ENCODE results near the gene PAK4.

The PAK4 gene

GRCh38 chr19:39173502-39173991, 48.0 kb downstream of the PAK4 start:
- H3K9ac ChIP-seq (ENCODE audit: insufficient read length, low read depth), result no peak overlapping the region
- no peaks in the 10 kb centered on the region for H3K9me3 ChIP-seq (ENCODE audit: insufficient read depth, low read length)
- H3K36me3 ChIP-seq (ENCODE audit: insufficient read depth, insufficient read length, low read length), result peaks cover 63% of the 10 kb centered on the region
- no peak overlapping the region for H3K4me3 ChIP-seq (ENCODE audit: insufficient read length, low read depth)
- TF ChIP-seq SUZ12 (IDR thresholded peaks at IDR 0.05; ENCODE audit: extremely low read depth, insufficient read depth, insufficient read length) (no peak), ZNF274 (IDR thresholded peaks at IDR 0.05; ENCODE audit: low read depth, low read length) (no peak), YY1 (IDR thresholded peaks at IDR 0.05; ENCODE audit: insufficient read depth, insufficient read length) (no peak)
- no peak for DNase-seq (ENCODE audit: low read depth, low spot score)
- H3K27me3 ChIP-seq (ENCODE audit: insufficient read depth, insufficient read length), result no peaks in the 10 kb centered on the region
- peaks cover 3% of the 10 kb centered on the region for H3K4me1 ChIP-seq (ENCODE audit: insufficient read depth, insufficient read length)

- Histone ChIP-seq H3K9ac (ENCODE audit: insufficient read length, low read depth) (no peak overlapping the region), H3K4me3 (ENCODE audit: insufficient read length, low read depth) (no peak overlapping the region), H3K36me3 (ENCODE audit: insufficient read depth, insufficient read length, low read length) (peaks cover 68% of the 10 kb centered on the region), H3K27me3 (ENCODE audit: insufficient read depth, insufficient read length) (no peaks in the 10 kb centered on the region), H3K9me3 (ENCODE audit: insufficient read depth, low read length) (no peaks in the 10 kb centered on the region), H3K4me1 (ENCODE audit: insufficient read depth, insufficient read length) (peaks cover 3% of the 10 kb centered on the region)
- no peak for DNase-seq (ENCODE audit: low read depth, low spot score)
- TF ChIP-seq ZNF274 (IDR thresholded peaks at IDR 0.05; ENCODE audit: low read depth, low read length), result no peak
- TF ChIP-seq YY1 (IDR thresholded peaks at IDR 0.05; ENCODE audit: insufficient read depth, insufficient read length), result no peak
- no peak for TF ChIP-seq SUZ12 (IDR thresholded peaks at IDR 0.05; ENCODE audit: extremely low read depth, insufficient read depth, insufficient read length)
These were observed 48.6 kb downstream of the PAK4 start for GRCh38 chr19:39174142-39174541.

- DNase-seq (ENCODE audit: low read depth, low spot score), result no peak
- Histone ChIP-seq H3K9me3 (ENCODE audit: insufficient read depth, low read length) (no peaks in the 10 kb centered on the region), H3K9ac (ENCODE audit: insufficient read length, low read depth) (no peak overlapping the region), H3K36me3 (ENCODE audit: insufficient read depth, insufficient read length, low read length) (peaks cover 71% of the 10 kb centered on the region), H3K4me3 (ENCODE audit: insufficient read length, low read depth) (no peak overlapping the region), H3K4me1 (ENCODE audit: insufficient read depth, insufficient read length) (peaks cover 3% of the 10 kb centered on the region), H3K27me3 (ENCODE audit: insufficient read depth, insufficient read length) (no peaks in the 10 kb centered on the region)
- no peak for TF ChIP-seq YY1 (IDR thresholded peaks at IDR 0.05; ENCODE audit: insufficient read depth, insufficient read length)
- no peak for TF ChIP-seq ZNF274 (IDR thresholded peaks at IDR 0.05; ENCODE audit: low read depth, low read length)
- no peak for TF ChIP-seq SUZ12 (IDR thresholded peaks at IDR 0.05; ENCODE audit: extremely low read depth, insufficient read depth, insufficient read length)
These were observed 49.3 kb downstream of the PAK4 start for GRCh38 chr19:39174558-39175544.

GRCh38 chr19:39175564-39175963, 50.0 kb downstream of the PAK4 start:
- H3K9ac ChIP-seq (ENCODE audit: insufficient read length, low read depth), result no peak overlapping the region
- no peak for DNase-seq (ENCODE audit: low read depth, low spot score)
- H3K4me1 ChIP-seq (ENCODE audit: insufficient read depth, insufficient read length), result peaks cover 3% of the 10 kb centered on the region
- peaks cover 68% of the 10 kb centered on the region for H3K36me3 ChIP-seq (ENCODE audit: insufficient read depth, insufficient read length, low read length)
- H3K4me3 ChIP-seq (ENCODE audit: insufficient read length, low read depth), result no peak overlapping the region
- no peaks in the 10 kb centered on the region for H3K9me3 ChIP-seq (ENCODE audit: insufficient read depth, low read length)
- H3K27me3 ChIP-seq (ENCODE audit: insufficient read depth, insufficient read length), result no peaks in the 10 kb centered on the region
- TF ChIP-seq SUZ12 (IDR thresholded peaks at IDR 0.05; ENCODE audit: extremely low read depth, insufficient read depth, insufficient read length) (no peak), YY1 (IDR thresholded peaks at IDR 0.05; ENCODE audit: insufficient read depth, insufficient read length) (no peak), ZNF274 (IDR thresholded peaks at IDR 0.05; ENCODE audit: low read depth, low read length) (no peak)

GRCh38 chr19:39177110-39177699, 51.6 kb downstream of the PAK4 start:
- DNase-seq (ENCODE audit: low read depth, low spot score), result no peak
- Histone ChIP-seq H3K36me3 (ENCODE audit: insufficient read depth, insufficient read length, low read length) (peaks cover 71% of the 10 kb centered on the region), H3K4me1 (ENCODE audit: insufficient read depth, insufficient read length) (peaks cover 3% of the 10 kb centered on the region), H3K9me3 (ENCODE audit: insufficient read depth, low read length) (no peaks in the 10 kb centered on the region), H3K4me3 (ENCODE audit: insufficient read length, low read depth) (no peak overlapping the region), H3K9ac (ENCODE audit: insufficient read length, low read depth) (no peak overlapping the region), H3K27me3 (ENCODE audit: insufficient read depth, insufficient read length) (no peaks in the 10 kb centered on the region)
- no peak for TF ChIP-seq YY1 (IDR thresholded peaks at IDR 0.05; ENCODE audit: insufficient read depth, insufficient read length)
- TF ChIP-seq ZNF274 (IDR thresholded peaks at IDR 0.05; ENCODE audit: low read depth, low read length), result no peak
- no peak for TF ChIP-seq SUZ12 (IDR thresholded peaks at IDR 0.05; ENCODE audit: extremely low read depth, insufficient read depth, insufficient read length)

GRCh38 chr19:39177736-39178135, 52.1 kb downstream of the PAK4 start:
- H3K4me1 ChIP-seq (ENCODE audit: insufficient read depth, insufficient read length), result peaks cover under 1% of the 10 kb centered on the region
- TF ChIP-seq ZNF274 (IDR thresholded peaks at IDR 0.05; ENCODE audit: low read depth, low read length) (no peak), SUZ12 (IDR thresholded peaks at IDR 0.05; ENCODE audit: extremely low read depth, insufficient read depth, insufficient read length) (no peak), YY1 (IDR thresholded peaks at IDR 0.05; ENCODE audit: insufficient read depth, insufficient read length) (no peak)
- peaks cover 65% of the 10 kb centered on the region for H3K36me3 ChIP-seq (ENCODE audit: insufficient read depth, insufficient read length, low read length)
- no peak for DNase-seq (ENCODE audit: low read depth, low spot score)
- no peaks in the 10 kb centered on the region for H3K27me3 ChIP-seq (ENCODE audit: insufficient read depth, insufficient read length)
- H3K4me3 ChIP-seq (ENCODE audit: insufficient read length, low read depth), result no peak overlapping the region
- H3K9ac ChIP-seq (ENCODE audit: insufficient read length, low read depth), result no peak overlapping the region
- no peaks in the 10 kb centered on the region for H3K9me3 ChIP-seq (ENCODE audit: insufficient read depth, low read length)
